Activated CD4-positive, alpha-beta T cell treated with anti-CD3 and anti-CD28 coated beads, Interleukin-2, Interleukin-6, amounts not matched to agents 100 ng/mL and 50 ng/mL, durations not matched to agents 16 hours and 8 hours (primary cell): ENCODE results near the gene SPN.
"Not testable (repeated sequence)": the region's sequence is repeated elsewhere in the genome, so short reads cannot be mapped to it uniquely, and the experiment has no call there.

Experiments
- DNase-seq: peaks from one replicate; pipeline ENCODE4 v3.0.0-alpha.2; 2020

SPN gene

GRCh38 chr16:29678691-29679267 lies 15.7 kb downstream of the SPN start, which contains the start of gene QPRT:
TSS of gene QPRT (plus strand) at chr16:29679180. CDS start at chr16:29679198, 18 bp downstream.
- no peak for DNase-seq

GRCh38 chr16:29680180-29680598 lies 17.1 kb downstream of the SPN start:
- no peak for DNase-seq

- no peak for DNase-seq
Observed at GRCh38 chr16:29683543-29684090, 20.6 kb downstream of the SPN start.

GRCh38 chr16:29684679-29685078 lies 21.6 kb downstream of the SPN start:
- DNase-seq, result no peak

GRCh38 chr16:29686740-29687332 lies 23.8 kb downstream of the SPN start:
- no peak for DNase-seq

- DNase-seq, result no peak
Observed at GRCh38 chr16:29687755-29688154, 24.7 kb downstream of the SPN start.

- DNase-seq, result no peak
Observed at GRCh38 chr16:29688172-29688571, 25.1 kb downstream of the SPN start.

GRCh38 chr16:29689490-29690351 lies 26.7 kb downstream of the SPN start:
- DNase-seq, result not testable (repeated sequence)

GRCh38 chr16:29692606-29693005 lies 29.6 kb downstream of the SPN start:
- DNase-seq, result not testable (repeated sequence)

GRCh38 chr16:29694384-29695195 lies 31.5 kb downstream of the SPN start:
- DNase-seq, result no peak

GRCh38 chr16:29695675-29696074 lies 32.6 kb downstream of the SPN start:
- not testable (repeated sequence) for DNase-seq

GRCh38 chr16:29696881-29697331 lies 33.9 kb downstream of the SPN start:
- DNase-seq, result no peak

- DNase-seq, result no peak
Observed at GRCh38 chr16:29697391-29697790, 34.3 kb downstream of the SPN start.

- DNase-seq, result no peak
Observed at GRCh38 chr16:29698042-29698441, 35.0 kb downstream of the SPN start.

GRCh38 chr16:29698484-29699323 lies 35.7 kb downstream of the SPN start:
- DNase-seq, result no peak

- no peak for DNase-seq
Observed at GRCh38 chr16:29699324-29700219, 36.5 kb downstream of the SPN start.

- peak; percentile 81 for DNase-seq
Observed at GRCh38 chr16:29700253-29700987, 37.4 kb downstream of the SPN start.

- DNase-seq, result no peak
Observed at GRCh38 chr16:29701214-29701555, 38.1 kb downstream of the SPN start.

- peak; percentile 46 for DNase-seq
Observed at GRCh38 chr16:29702269-29702668, 39.2 kb downstream of the SPN start.

- DNase-seq, result no peak
Observed at GRCh38 chr16:29705030-29705429, 42.0 kb downstream of the SPN start.
